Endothelial cell of umbilical vein (primary cell): ENCODE measurements around the gene FAM117B. TPM values are rescaled to one million over a fixed set of nuclear protein-coding genes. Genes with fewer than 3 reads are reported as not detected.

ENCODE experiments used
- BruUV-seq: library from RNA; stranded (reverse); fragments of 400-500 nt; replicated peaks from 2 replicates; lab custom pipeline; 2021; lab: Mats Ljungman, UMichigan
- CTCF ChIA-PET: fragments of 300-600, 350-600 bp; sonication (Branson Sonifier 250); formaldehyde crosslinking; loops from one replicate; lab custom pipeline; 2021; ENCODE audit warnings: antibody characterized with exemption, inconsistent platforms; lab: Charles Lee
- POLR2A ChIA-PET: fragments of 300-600, 350-600 bp; sonication (Branson Sonifier 250); formaldehyde crosslinking; loops from one replicate; lab custom pipeline; 2021; ENCODE audit warnings: antibody characterized with exemption, inconsistent platforms; lab: Charles Lee
- DNase-seq: peaks from one replicate; pipeline ENCODE4 v3.0.0-alpha.2; 2011; ENCODE audit warnings: low read depth, low spot score
- FAIRE-seq: peaks from 2 replicates; lab custom pipeline; 2011; peaks lifted over from hg19 to GRCh38; lab: Jason Lieb, UNC
- H2AFZ ChIP-seq: 2 replicates; pipeline ENCODE4 v1.6.0; 2012; ENCODE audit warnings: low read depth, low read length, control low read depth, inconsistent platforms
- H3K27ac ChIP-seq: 2 replicates; pipeline ENCODE4 v1.5.1; 2011; ENCODE audit warnings: low read depth, mild to moderate bottlenecking, control low read depth, low read length, moderate library complexity; ENCODE audit not compliant: insufficient read depth
- H3K27me3 ChIP-seq, 2 experiments: 2 replicates each; pipeline versions ENCODE4 v1.6.0 to v1.6.1; 2011; ENCODE audit warnings: low read length in 2 of 2, mixed read lengths in 1 of 2; ENCODE audit not compliant: control insufficient read depth in 2 of 2, insufficient read depth in 2 of 2
- H3K36me3 ChIP-seq, 2 experiments: 2 replicates in 1 of 2; 3 replicates in 1 of 2; pipeline ENCODE4 v1.5.1; 2011; ENCODE audit warnings: low read length in 2 of 2, mild to moderate bottlenecking in 1 of 2, moderate library complexity in 1 of 2; ENCODE audit not compliant: control insufficient read depth in 2 of 2, insufficient read depth in 2 of 2; ENCODE audit errors: extremely low read depth in 1 of 2
- H3K4me1 ChIP-seq: 3 replicates; pipeline ENCODE4 v1.5.1; 2011; ENCODE audit warnings: mild to moderate bottlenecking, low read length; ENCODE audit not compliant: control insufficient read depth, insufficient read depth; ENCODE audit errors: extremely low read depth
- H3K4me2 ChIP-seq: 2 replicates; pipeline ENCODE4 v1.6.1; 2011; ENCODE audit warnings: low read length, control low read depth, mixed read lengths; ENCODE audit not compliant: insufficient read depth
- H3K4me3 ChIP-seq, 3 experiments: fragments of 200-600 bp in 1 of 3; sonication (generic), shearing (Covaris generic) in 1 of 3; replicated peaks in 1 of 3; 2 replicates each; pipeline ENCODE4 v1.5.1; 2011 to 2016; ENCODE audit warnings: control low read depth in 3 of 3, low read length in 3 of 3, mild to moderate bottlenecking in 2 of 3, inconsistent platforms in 1 of 3, low read depth in 1 of 3, moderate library complexity in 1 of 3; ENCODE audit not compliant: insufficient read depth in 1 of 3
- H3K79me2 ChIP-seq: 2 replicates; pipeline ENCODE4 v1.6.0; 2012; ENCODE audit warnings: low read length, inconsistent platforms; ENCODE audit not compliant: control insufficient read depth, insufficient read depth
- H3K9ac ChIP-seq: replicated peaks from 2 replicates; pipeline ENCODE3; 2011; ENCODE audit warnings: low read length, control low read depth; ENCODE audit not compliant: insufficient read depth; ENCODE audit errors: extremely low read depth
- H3K9me1 ChIP-seq: replicated peaks from 3 replicates; pipeline ENCODE4 v1.6.0; 2011; ENCODE audit warnings: mild to moderate bottlenecking, low read length; ENCODE audit not compliant: control insufficient read depth, insufficient read depth; ENCODE audit errors: extremely low read depth
- H3K9me3 ChIP-seq: replicated peaks from 2 replicates; pipeline ENCODE4 v1.5.1; 2012; ENCODE audit warnings: low read length, inconsistent platforms; ENCODE audit not compliant: control insufficient read depth, insufficient read depth
- H4K20me1 ChIP-seq: replicated peaks from 2 replicates; pipeline ENCODE3; 2011; ENCODE audit warnings: mild to moderate bottlenecking, low read length; ENCODE audit not compliant: control insufficient read depth, insufficient read depth; ENCODE audit errors: extremely low read depth
- CTCF ChIP-seq, 2 donors: IDR thresholded peaks; 1 replicate in 1 of 2; 2 replicates in 1 of 2; pipeline ENCODE4 v1.5.1; 2011; ENCODE audit warnings: low read length in 2 of 2, mild to moderate bottlenecking in 2 of 2, moderate library complexity in 2 of 2, control low read depth in 1 of 2, inconsistent platforms in 1 of 2, low read depth in 1 of 2; ENCODE audit not compliant: insufficient read depth in 1 of 2; ENCODE audit errors: extremely low read depth in 1 of 2
- EZH2 ChIP-seq: IDR thresholded peaks from 2 replicates; pipeline ENCODE4 v1.6.1; 2012; ENCODE audit warnings: borderline replicate concordance, low read depth, mild to moderate bottlenecking, moderate library complexity, low read length, inconsistent platforms; ENCODE audit not compliant: severe bottlenecking
- FOS ChIP-seq: IDR thresholded peaks from 2 replicates; pipeline ENCODE4 v1.6.1; 2011; ENCODE audit warnings: mild to moderate bottlenecking, low read length, moderate library complexity, borderline replicate concordance; ENCODE audit not compliant: insufficient read depth
- GATA2 ChIP-seq: IDR thresholded peaks from 2 replicates; pipeline ENCODE4 v1.7.0; 2011; ENCODE audit warnings: low read depth, mild to moderate bottlenecking, moderate library complexity, mixed read lengths, low read length; ENCODE audit not compliant: insufficient read length, insufficient read depth
- JUN ChIP-seq: IDR thresholded peaks from 2 replicates; pipeline ENCODE4 v1.6.1; 2011; ENCODE audit warnings: borderline replicate concordance, low read depth; ENCODE audit not compliant: insufficient read length, insufficient read depth
- MAX ChIP-seq: IDR thresholded peaks from 2 replicates; pipeline ENCODE4 v1.6.1; 2011; ENCODE audit not compliant: insufficient read depth, insufficient read length
- MYC ChIP-seq: IDR thresholded peaks from one replicate; pipeline ENCODE4 v1.6.1; 2011; ENCODE audit warnings: mild to moderate bottlenecking, low read depth, low read length
- POLR2A ChIP-seq: IDR thresholded peaks from 2 replicates; pipeline ENCODE4 v1.6.1; 2012; ENCODE audit warnings: low read depth, mild to moderate bottlenecking, control low read depth, low read length
- POLR2AphosphoS5 ChIP-seq: IDR thresholded peaks from 2 replicates; pipeline ENCODE4 v1.6.1; 2012; ENCODE audit warnings: low read depth, mild to moderate bottlenecking, control low read depth, low read length, moderate library complexity; ENCODE audit not compliant: insufficient read depth
- dilution Hi-C: fragments of 300-500 bp; cut with MboI; formaldehyde crosslinking; loops from one replicate; pipeline ENCODE4 v1.15.0; 2019; ENCODE audit warnings: low sequenced_read_pairs; ENCODE audit not compliant: extremely low pct_ligation_motif_present
- intact Hi-C: fragments of 100-400 bp; cut with micrococcal nuclease; formaldehyde crosslinking; loops from one replicate; pipeline ENCODE4 v1.10.0; 2022
- polyA plus RNA-seq, 4 experiments: library from polyadenylated mRNA; depleted of rRNA in 3 of 4; stranded (reverse) in 3 of 4; unstranded in 1 of 4; fragments of >200 nt; gene quantifications; 2 replicates each; pipeline versions ENCODE4 v1.2.1 to v1.2.3, GENCODE V29; 2011 to 2012; ENCODE audit warnings: missing spikeins in 1 of 4
- total RNA-seq: library from RNA; stranded (reverse); gene quantifications from 2 replicates; pipeline ENCODE4 v1.2.3, GENCODE V29; 2021

The FAM117B gene
- total and polyA plus RNA-seq, 2 donors (not counting 3 experiments of a cell fraction or from before 2014, with no cell fraction given), result 1.3 to 7.0 TPM

GRCh38 chr2:202782940-202783558 is 148.3 kb downstream of the FAM117B start:
- dilution Hi-C loops, result no loop called here
- H3K79me2 ChIP-seq, result no peaks in the 10 kb centered on the region
- H3K4me2 ChIP-seq, result no peak overlapping the region
- H3K9ac ChIP-seq, result no peak overlapping the region
- H3K9me1 ChIP-seq, result no peaks in the 10 kb centered on the region
- no peaks in the 10 kb centered on the region for H4K20me1 ChIP-seq
- H3K9me3 ChIP-seq, result no peaks in the 10 kb centered on the region
- H3K4me3 ChIP-seq, result no peak overlapping the region
- intact Hi-C loops, result no loop called here
- no peak for FAIRE-seq
- TF ChIP-seq JUN (no peak), FOS (no peak), CTCF (IDR thresholded peaks at IDR 0.05; ENCODE audit: extremely low read depth in 1 of 2, insufficient read depth in 1 of 2, low read depth in 1 of 2, low read length in 2 of 2) (no peak), EZH2 (no peak), POLR2AphosphoS5 (no peak), MYC (no peak), MAX (no peak), GATA2 (no peak), POLR2A (no peak)
- no peak for DNase-seq
- H2AFZ ChIP-seq, result no peak overlapping the region
- no peak overlapping the region for H3K27ac ChIP-seq
- no TSS peak for BruUV-seq
- ChIA-PET CTCF (no interaction called here), POLR2A (no interaction called here)
- no peaks in the 10 kb centered on the region for H3K27me3 ChIP-seq
- peaks cover 8% of the 10 kb centered on the region for H3K4me1 ChIP-seq
- no peaks in the 10 kb centered on the region for H3K36me3 ChIP-seq
